ENCODE data around the gene KATNBL1. TPM values are rescaled to one million over a fixed set of nuclear protein-coding genes. Genes with fewer than 3 reads are reported as not detected.

Gene KATNBL1
- 50.3 TPM for total RNA-seq

GRCh38 chr15:34209421-34210282, at the start of gene KATNBL1:
TSS of gene KATNBL1 (minus strand) at chr15:34210096. CDS start at chr15:34163676, 46,420 bp downstream.
- ATAC-seq, result peak; percentile 96

DNA sequence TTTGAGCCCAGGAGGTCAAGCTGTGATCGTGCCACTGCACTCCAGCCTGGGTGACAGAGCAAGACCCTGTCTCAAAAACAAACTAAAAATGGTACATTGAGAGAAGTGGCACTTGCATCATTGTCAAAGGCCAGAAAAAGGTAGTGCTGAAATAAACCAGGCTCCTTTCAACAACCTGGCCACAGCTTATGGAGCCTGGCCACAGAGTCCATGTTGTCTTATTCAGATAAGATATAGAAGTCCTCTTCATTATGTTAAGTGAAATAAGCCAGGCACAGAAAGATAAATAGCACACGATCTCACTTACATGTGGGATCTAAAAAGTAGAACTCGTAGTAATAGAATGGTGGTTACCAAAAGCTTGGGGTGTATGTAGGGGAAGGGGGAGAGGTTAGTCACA, 49.7 kb upstream of the KATNBL1 start:
- no peak for ATAC-seq

- no peak for ATAC-seq
Measured at GRCh38 chr15:34258151-34258550, 48.3 kb upstream of the KATNBL1 start.

- ATAC-seq, result no peak
Measured at GRCh38 chr15:34252545-34252944, 42.6 kb upstream of the KATNBL1 start.

DNA sequence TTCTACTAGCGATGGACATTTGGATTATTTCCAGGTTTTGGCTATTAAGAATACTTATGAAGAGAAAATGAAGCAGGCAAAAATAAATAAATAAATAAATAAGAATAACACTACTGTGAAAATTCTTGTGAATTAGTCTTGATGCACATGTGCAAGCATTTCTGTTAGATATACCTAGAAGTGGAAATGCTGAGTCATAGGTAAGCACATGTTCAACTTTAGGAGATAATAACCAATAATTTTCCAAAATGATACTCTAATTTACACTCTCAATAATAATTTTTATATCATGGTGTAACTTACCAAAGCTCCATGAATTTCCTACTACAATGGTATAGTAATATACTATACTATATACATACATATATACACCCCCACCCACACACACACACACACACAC, 38.3 kb upstream of the KATNBL1 start:
- ATAC-seq, result no peak

- no peak for ATAC-seq
Measured at GRCh38 chr15:34246276-34246976, 36.5 kb upstream of the KATNBL1 start.

DNA sequence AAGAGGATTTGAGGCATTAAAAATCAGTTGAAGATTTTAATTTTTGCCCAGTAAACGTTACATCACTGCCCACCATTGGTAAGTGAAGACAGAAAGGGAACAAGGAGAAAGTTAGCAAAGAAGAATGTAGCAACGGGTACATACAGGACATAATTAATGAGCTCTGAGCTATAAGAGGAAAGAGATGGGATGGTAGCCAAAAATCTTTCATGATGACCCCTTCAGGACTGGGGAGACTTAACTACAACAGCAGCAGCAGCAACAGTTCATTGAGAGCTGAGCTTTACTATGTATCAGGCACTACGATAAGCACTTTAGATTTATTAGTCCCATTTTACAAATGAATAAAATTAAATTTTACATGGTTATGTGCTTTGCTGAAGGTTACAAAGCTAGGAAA, 33.3 kb upstream of the KATNBL1 start:
- no peak for ATAC-seq

DNA sequence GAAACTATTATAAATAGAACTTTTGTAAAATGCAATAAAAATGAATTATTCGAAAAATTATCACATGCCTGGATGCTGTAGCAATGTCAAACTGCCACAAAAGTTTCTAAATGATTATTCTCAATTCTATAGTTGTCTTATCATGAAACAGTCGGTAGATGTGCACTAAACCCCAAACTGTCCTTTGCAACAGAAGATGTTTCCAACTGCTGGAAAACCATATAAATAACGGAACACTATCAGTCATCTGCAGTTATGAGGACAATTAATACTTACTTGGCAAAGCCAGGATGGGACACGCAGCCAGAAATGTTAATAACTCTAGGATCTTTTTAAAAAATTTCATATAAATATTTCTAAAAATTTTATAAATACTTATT, 32.4 kb upstream of the KATNBL1 start:
- no peak for ATAC-seq

DNA sequence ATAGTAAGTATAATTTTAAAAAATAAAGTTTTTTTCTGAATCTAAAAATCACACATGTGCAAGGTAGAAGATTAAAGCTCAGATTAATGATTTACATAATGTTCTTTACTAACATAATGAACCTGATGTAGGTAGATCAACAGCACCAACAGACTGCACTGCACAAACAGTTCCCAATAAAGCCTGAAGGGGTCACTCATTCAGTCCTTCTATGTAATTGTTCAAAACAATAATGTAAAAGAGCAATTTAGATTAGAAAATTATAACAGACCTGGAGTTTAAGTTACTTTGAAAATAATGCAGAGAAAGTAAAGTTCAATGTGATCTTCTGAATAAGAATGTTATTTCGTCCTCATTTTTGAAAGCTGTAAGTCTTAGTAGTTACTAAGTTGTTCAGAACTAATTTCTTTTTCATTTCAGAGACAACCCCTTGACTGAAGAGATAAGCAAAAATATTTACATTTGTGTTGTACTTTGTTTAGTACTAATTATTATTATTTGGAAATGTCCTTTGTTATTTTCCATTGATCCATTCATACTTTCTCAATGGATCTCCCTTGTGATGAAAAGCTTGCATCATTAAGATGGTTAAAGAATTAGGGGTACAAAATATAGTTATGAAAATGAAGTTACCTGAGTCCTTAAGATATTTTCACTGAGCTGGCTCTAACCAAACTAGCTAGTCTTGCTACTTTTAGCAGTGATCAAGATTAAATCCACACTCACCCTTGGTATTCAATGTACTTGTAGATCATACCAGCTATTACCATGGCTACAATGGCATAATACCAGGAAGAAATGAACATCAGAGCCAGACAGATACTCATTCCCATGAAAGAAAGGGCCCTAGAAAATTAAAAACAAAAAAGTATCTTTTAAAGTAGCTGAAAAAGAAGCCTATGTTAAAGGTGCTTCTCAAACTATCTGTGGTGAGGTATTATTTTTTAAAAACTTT, 31.8 kb upstream of the KATNBL1 start:
- ATAC-seq, result peak; percentile 41

DNA sequence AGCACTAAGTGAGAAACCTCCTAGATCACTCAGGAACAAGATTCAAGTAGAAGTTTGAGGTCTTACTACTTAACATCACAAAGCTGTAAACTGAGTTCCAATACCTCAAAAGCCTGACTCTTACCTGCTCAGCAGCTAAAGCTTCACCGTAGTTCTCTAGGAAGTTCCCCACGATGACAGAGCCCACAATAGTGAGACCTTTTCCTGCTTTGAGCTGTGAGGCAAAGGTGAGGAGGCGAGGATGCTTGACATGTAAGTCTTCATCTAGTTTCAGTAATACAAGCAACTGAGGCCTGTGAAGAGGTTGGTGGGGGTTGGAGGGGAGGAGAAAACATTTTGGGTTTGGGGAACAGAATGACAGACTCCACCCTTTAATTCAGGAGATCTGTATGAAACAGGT, 30.6 kb upstream of the KATNBL1 start:
- ATAC-seq, result peak; percentile 25

DNA sequence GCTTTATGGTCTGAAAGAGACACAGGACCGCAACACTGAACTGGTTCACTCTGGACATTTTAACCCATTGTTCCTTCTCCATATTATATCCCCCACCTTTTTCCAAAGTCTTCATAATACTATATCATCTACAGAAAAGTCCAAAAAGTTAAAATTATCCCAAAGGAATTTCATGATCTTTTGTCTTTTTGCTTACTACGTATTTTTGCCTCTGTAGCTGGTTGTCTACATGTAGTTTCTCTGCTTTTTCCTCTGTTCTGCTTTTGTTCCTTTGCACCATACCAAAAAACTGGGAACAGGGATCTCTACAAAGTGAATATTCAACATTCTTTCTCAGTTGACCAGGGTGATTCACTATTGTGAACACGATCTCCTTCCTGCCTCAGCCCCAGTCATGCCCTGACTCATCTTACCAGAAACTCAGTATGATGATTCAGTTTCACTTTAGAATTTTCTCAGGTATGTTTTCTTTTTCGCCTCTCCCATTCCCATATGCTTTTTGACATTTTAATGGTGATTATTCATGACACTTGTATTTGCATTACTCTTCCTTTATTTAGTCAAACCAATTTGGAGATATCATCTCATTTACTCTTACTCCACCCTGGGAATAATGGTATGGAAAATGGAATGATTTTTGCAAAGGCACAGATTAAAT, 29.4 kb upstream of the KATNBL1 start:
- ATAC-seq, result peak; percentile 95

DNA sequence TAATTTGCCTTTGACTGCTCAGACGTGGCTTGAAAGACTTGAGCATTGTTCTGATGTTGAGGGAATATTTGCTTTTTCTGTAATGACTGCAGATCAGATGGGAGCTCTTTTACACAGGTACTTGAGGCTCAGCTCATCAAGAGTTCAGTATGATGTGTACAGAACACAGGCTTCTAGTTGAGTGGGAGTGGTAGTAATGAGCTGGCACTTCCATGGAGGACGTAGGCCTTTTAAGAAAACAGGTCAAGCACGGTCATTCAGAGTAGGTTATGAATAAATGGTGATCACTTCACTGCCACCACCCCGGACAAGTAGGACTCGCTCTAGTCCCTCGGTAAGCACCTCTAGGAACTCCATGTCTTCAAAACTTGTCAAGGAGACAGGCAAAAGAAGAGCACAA, 23.7 kb upstream of the KATNBL1 start:
- peak; percentile 80 for ATAC-seq

DNA sequence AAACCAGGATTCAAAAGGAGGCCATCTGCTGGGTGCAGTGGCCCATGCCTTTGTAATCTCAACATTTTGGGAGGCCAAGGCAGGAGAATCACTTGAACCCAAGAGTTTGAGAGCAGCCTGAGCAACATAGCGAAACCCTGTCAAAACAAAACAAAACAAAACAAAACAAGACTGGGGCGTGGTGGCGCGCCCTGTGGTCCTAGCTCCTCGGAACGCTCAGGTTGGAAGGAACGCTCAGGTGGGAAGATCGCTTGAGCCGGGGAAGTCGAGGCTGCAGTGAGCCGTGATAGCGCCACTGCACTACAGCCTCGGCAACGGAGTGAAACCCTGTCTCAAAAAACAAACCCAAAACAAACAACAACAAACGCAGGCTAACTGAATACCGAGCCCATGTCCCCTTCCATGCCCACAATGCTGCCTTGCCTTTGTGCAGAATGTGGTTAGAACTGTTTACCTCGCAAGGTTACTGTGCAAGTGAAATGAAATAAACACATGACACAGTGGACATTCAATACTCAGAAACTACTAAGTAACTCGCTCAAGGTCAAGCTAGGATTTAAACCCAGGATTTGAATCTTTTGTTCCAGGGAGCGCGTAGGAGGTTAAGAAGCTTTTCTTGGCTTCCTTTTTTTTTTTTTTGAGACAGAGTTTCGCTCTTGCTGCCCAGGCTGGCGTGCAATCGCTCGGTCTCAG, 14.2 kb upstream of the KATNBL1 start:
- ATAC-seq, result no peak

DNA sequence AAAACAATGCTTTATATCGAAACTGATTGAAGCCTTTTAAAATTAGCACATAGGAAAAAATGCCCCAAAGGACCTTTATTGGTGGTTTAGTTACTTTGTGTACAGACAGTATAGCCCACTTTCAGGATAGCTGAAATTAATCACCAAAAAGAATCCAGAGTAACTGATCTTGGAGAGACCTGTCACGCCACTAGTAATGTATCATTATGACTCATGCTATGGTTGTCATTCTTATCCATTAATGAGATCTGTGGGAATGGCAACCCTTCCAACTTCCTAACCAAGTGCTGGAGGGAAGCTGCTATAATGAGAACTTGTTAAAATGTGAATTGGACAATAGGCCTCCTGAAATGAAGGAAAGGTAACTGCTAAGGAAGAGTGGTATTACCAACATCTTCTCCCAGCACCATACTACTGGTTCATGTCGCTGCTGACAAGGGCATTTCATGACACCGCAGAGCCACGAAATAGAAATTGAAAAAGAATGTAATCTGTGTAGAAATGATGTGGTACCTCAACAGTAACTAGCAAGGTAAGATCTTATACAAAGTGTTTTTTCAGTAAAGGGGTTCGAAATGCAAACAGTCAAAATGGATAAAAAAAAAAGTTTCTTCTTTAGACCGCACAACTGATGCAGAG, 7.8 kb upstream of the KATNBL1 start:
- ATAC-seq, result peak; percentile 65

DNA sequence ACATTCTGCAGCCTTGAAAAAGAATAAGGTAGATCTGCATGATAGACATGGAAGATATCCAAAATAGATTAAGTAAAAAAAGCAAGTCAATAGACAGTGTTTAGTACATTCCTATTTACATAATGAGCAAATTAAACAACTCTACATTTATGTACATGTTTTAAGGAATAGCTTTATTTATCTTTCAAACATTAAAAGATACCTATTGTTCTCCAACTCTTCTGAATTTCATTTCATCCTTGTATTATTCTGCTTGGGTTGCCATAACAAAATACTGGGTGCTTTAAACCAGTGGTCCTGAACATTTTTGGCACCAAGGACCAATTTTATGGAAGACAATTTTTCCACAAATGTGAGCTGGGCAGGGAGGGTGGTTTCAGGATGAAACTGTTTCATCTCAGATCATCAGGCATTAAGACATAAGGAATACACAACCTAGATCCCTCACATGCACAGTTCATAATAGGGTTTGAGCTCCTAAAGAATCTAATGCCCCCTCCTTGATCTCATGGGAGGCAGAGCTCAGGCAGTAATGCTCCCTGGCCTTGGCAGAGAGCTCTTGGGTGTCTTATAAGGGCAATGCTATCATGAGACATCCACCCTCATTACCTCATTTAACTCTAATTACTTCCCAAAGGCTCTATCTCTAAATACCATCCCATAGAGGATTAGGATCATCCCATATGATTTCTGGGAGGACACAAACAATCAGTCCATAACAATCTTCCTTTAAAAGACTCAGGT, 6.8 kb upstream of the KATNBL1 start:
- no peak for ATAC-seq

DNA sequence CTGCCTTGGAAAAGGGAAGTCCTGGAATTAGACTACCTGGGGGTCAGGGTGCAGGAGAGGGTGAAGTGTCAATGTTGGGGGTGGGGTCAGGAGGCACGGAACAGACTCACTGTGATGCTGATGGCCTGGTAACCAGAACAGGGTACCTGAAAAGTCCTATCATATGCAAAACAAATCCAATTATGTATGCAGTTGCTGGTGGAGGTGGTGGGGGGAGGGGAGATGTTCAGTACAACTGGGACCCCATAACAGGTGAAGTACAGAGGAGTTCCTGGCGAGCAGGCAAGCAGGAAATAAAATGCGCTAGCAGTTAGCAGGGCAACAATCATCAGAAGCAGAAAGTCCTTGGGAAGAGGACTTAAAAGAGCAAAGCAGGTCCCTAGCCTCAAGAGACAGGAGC, 4.2 kb upstream of the KATNBL1 start:
- ATAC-seq, result no peak

DNA sequence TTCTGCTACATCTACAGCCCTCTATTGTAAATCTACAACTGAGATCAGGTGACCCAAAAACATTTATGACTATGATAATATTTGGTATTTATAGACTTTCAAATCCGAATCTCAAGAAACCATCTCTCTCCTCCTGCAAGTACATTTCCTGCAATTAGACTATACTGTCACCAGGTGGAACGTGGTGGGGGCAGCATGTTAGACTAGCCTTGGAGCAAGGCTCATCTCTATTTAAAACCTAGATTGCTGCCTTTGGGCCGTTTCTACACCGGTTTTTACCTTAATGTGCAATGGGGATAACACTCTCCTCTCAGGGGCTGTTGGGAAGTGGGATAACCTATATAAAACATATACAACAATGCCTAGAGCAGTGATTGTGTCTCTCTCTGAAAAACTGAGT, 3.8 kb upstream of the KATNBL1 start:
- no peak for ATAC-seq

DNA sequence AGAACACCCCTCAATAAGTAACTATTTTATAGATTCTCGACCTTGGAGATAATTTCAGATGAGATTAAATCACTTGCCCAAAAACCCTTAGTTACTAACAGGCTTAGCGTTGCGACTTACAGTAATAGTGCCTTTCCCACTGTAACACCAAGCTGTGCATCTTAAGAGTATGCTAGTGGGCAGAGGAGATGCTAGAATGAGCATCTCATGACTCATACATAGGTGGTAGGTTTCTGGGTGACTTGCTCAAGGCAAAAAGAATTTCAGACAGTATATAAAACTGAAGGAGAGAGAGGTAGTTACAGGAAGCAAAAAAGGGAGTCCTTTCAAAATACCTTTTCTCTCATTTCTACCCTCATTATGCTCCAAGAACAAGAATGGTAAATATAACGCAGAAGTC, 3.9 kb downstream of the KATNBL1 start:
- ATAC-seq, result no peak

- ATAC-seq, result no peak
Measured at GRCh38 chr15:34203936-34204335, 6.0 kb downstream of the KATNBL1 start.

- no peak for ATAC-seq
Measured at GRCh38 chr15:34203305-34203704, 6.6 kb downstream of the KATNBL1 start.

All from esophagus mucosa (tissue), 1 donor.